Mucosa of gallbladder (tissue), 1 donor: Measurements from ENCODE around the gene USP46. TPM values are rescaled to one million over a fixed set of nuclear protein-coding genes. Genes with fewer than 3 reads are reported as not detected.

Experiments
- DNase-seq: peaks from one replicate; pipeline ENCODE4 v3.0.0-alpha.2; 2020; ENCODE audit warnings: low spot score
- total RNA-seq: library from RNA; stranded (reverse); gene quantifications from one replicate; pipeline ENCODE4 v1.2.1, GENCODE V29; 2021
- donor health status: DM: no; HTN: no; CAD: no.

Gene USP46
- total RNA-seq: 19.1 TPM

GRCh38 chr4:52659001-52659721 lies at the start of gene USP46:
Gene USP46, minus strand, starts transcription at chr4:52659301. Its CDS starts 151 bp downstream, at chr4:52659150.
- DNase-seq: peak; percentile 67

- DNase-seq: no peak
Measured at GRCh38 chr4:52704661-52705060, 45.6 kb upstream of the USP46 start.

- no peak for DNase-seq
Measured at GRCh38 chr4:52704133-52704532, 45.0 kb upstream of the USP46 start.

GRCh38 chr4:52701207-52701606 lies 42.1 kb upstream of the USP46 start:
- no peak for DNase-seq

GRCh38 chr4:52694936-52695335 lies 35.8 kb upstream of the USP46 start:
- DNase-seq: no peak

- no peak for DNase-seq
Measured at GRCh38 chr4:52693492-52693891, 34.4 kb upstream of the USP46 start.

GRCh38 chr4:52689096-52689495 lies 30.0 kb upstream of the USP46 start:
- no peak for DNase-seq

GRCh38 chr4:52687696-52688095 lies 28.6 kb upstream of the USP46 start:
- DNase-seq: no peak

- no peak for DNase-seq
Measured at GRCh38 chr4:52685316-52685715, 26.2 kb upstream of the USP46 start.

- no peak for DNase-seq
Measured at GRCh38 chr4:52684896-52685295, 25.8 kb upstream of the USP46 start.

- no peak for DNase-seq
Measured at GRCh38 chr4:52680381-52680780, 21.3 kb upstream of the USP46 start.

GRCh38 chr4:52676536-52676935 lies 17.4 kb upstream of the USP46 start:
- DNase-seq: no peak

- DNase-seq: no peak
Measured at GRCh38 chr4:52675111-52675510, 16.0 kb upstream of the USP46 start.

- DNase-seq: no peak
Measured at GRCh38 chr4:52670739-52671138, 11.6 kb upstream of the USP46 start.

GRCh38 chr4:52670121-52670520 lies 11.0 kb upstream of the USP46 start:
- DNase-seq: no peak

GRCh38 chr4:52665592-52665991 lies 6.5 kb upstream of the USP46 start:
- DNase-seq: no peak

- no peak for DNase-seq
Measured at GRCh38 chr4:52664479-52664878, 5.4 kb upstream of the USP46 start.

- DNase-seq: no peak
Measured at GRCh38 chr4:52661966-52662690, 3.0 kb upstream of the USP46 start.

- DNase-seq: no peak
Measured at GRCh38 chr4:52660643-52661042, 1.5 kb upstream of the USP46 start.

GRCh38 chr4:52659722-52660261 lies 691 bp upstream of the USP46 start:
- peak; percentile 40 for DNase-seq

- DNase-seq: no peak
Measured at GRCh38 chr4:52658641-52659000, 480 bp downstream of the USP46 start.

- DNase-seq: no peak
Measured at GRCh38 chr4:52657618-52658501, 1.2 kb downstream of the USP46 start.
